Liver (tissue), 9 donors: ENCODE measurements around the gene PITPNC1. TPM values are rescaled to one million over a fixed set of nuclear protein-coding genes. Genes with fewer than 3 reads are reported as not detected.

Source experiments
- DNase-seq: peaks from one replicate; pipeline ENCODE4 v3.0.0-alpha.2; 2017; ENCODE audit warnings: low spot score
- H3K27ac ChIP-seq, 2 donors: one replicate each; pipeline ENCODE4 v1.7.0; 2013; ENCODE audit warnings: inconsistent platforms in 2 of 2, low read length in 2 of 2, control low read depth in 1 of 2, low read depth in 1 of 2, mild to moderate bottlenecking in 1 of 2
- H3K27me3 ChIP-seq, 4 donors: one replicate each; pipeline versions ENCODE4 v1.6.1 to v1.7.0; 2013; ENCODE audit warnings: low read length in 3 of 4, inconsistent platforms in 1 of 4, mild to moderate bottlenecking in 1 of 4, moderate library complexity in 1 of 4; ENCODE audit not compliant: control insufficient read depth in 4 of 4, insufficient read depth in 4 of 4
- H3K36me3 ChIP-seq, 4 donors: one replicate each; pipeline versions ENCODE4 v1.6.1 to v1.7.0; 2013; ENCODE audit warnings: low read length in 3 of 4, mild to moderate bottlenecking in 3 of 4, low read depth in 1 of 4, moderate library complexity in 1 of 4; ENCODE audit not compliant: control insufficient read depth in 4 of 4, insufficient read depth in 3 of 4
- H3K4me1 ChIP-seq, 4 donors: one replicate each; pipeline versions ENCODE4 v1.6.1 to v1.7.0; 2013; ENCODE audit warnings: low read length in 3 of 4, mild to moderate bottlenecking in 3 of 4, moderate library complexity in 1 of 4; ENCODE audit not compliant: control insufficient read depth in 4 of 4, insufficient read depth in 4 of 4
- H3K4me3 ChIP-seq, 3 donors: one replicate each; pipeline versions ENCODE4 v1.6.1 to v1.7.0; 2013; ENCODE audit warnings: low read length in 3 of 3, control low read depth in 1 of 3, low read depth in 1 of 3, mild to moderate bottlenecking in 1 of 3
- H3K9ac ChIP-seq, 2 donors: one replicate each; pipeline ENCODE4 v1.7.0; 2013; ENCODE audit warnings: low read length in 2 of 2, mild to moderate bottlenecking in 2 of 2, moderate library complexity in 2 of 2, control low read depth in 1 of 2, low read depth in 1 of 2
- H3K9me3 ChIP-seq, 4 donors: one replicate each; pipeline versions ENCODE4 v1.6.1 to v1.7.0; 2013; ENCODE audit warnings: low read length in 3 of 4; ENCODE audit not compliant: control insufficient read depth in 4 of 4
- CTCF ChIP-seq: fragments of 150-350 bp; IDR thresholded peaks from 2 replicates; pipeline ENCODE4 v1.5.1; 2017; ENCODE audit warnings: improper control_type of control experiment, low read depth, low read length; ENCODE audit not compliant: missing input control
- EGR1 ChIP-seq, 2 donors: IDR thresholded peaks; 2 replicates each; pipeline ENCODE4 v1.6.1; 2016 to 2018; ENCODE audit warnings: antibody characterized with exemption in 2 of 2, low read depth in 2 of 2
- FOXA1 ChIP-seq: IDR thresholded peaks from 2 replicates; pipeline ENCODE4 v1.6.1; 2016; ENCODE audit warnings: antibody characterized with exemption
- FOXA2 ChIP-seq: IDR thresholded peaks from 2 replicates; pipeline ENCODE4 v1.6.1; 2016; ENCODE audit warnings: antibody characterized with exemption
- GABPA ChIP-seq, 2 donors: IDR thresholded peaks in 1 of 2; conservative IDR thresholded peaks in 1 of 2; 2 replicates each; pipeline ENCODE4 v1.6.1; 2016; ENCODE audit warnings: antibody characterized with exemption in 2 of 2, mild to moderate bottlenecking in 1 of 2, moderate library complexity in 1 of 2
- HNF4A ChIP-seq, 2 donors: conservative IDR thresholded peaks; 2 replicates each; pipeline ENCODE4 v1.6.1; 2016; ENCODE audit warnings: antibody characterized with exemption in 2 of 2, mild to moderate bottlenecking in 2 of 2
- HNF4G ChIP-seq: IDR thresholded peaks from 2 replicates; pipeline ENCODE4 v1.6.1; 2016; ENCODE audit warnings: antibody characterized with exemption
- JUND ChIP-seq, 2 donors: IDR thresholded peaks; 2 replicates each; pipeline ENCODE4 v1.6.1; 2016; ENCODE audit warnings: antibody characterized with exemption in 2 of 2
- MAX ChIP-seq: IDR thresholded peaks from 2 replicates; pipeline ENCODE4 v1.6.1; 2016; ENCODE audit warnings: antibody characterized with exemption
- RAD21 ChIP-seq, 2 donors: IDR thresholded peaks; 2 replicates each; pipeline ENCODE4 v1.6.1; 2016; ENCODE audit warnings: antibody characterized with exemption in 2 of 2, mild to moderate bottlenecking in 2 of 2
- RXRA ChIP-seq, 2 donors: IDR thresholded peaks; 2 replicates each; pipeline ENCODE4 v1.6.1; 2017 to 2018; ENCODE audit warnings: antibody characterized with exemption in 2 of 2, mild to moderate bottlenecking in 1 of 2
- TAF1 ChIP-seq: conservative IDR thresholded peaks from 2 replicates; pipeline ENCODE4 v1.6.1; 2016; ENCODE audit warnings: antibody characterized with exemption, mild to moderate bottlenecking
- YY1 ChIP-seq: IDR thresholded peaks from 2 replicates; pipeline ENCODE4 v1.6.1; 2016; ENCODE audit warnings: antibody characterized with exemption, mild to moderate bottlenecking
- ZBTB33 ChIP-seq: IDR thresholded peaks from 2 replicates; pipeline ENCODE4 v1.6.1; 2016; ENCODE audit warnings: antibody characterized with exemption
- WGBS: extraction: QIAGEN DNeasy Blood & Tissue Kit; methylation state at CpG from one replicate; pipeline ENCODE4 v1.1.7; 2013; 5-methylcytosine and 5-hydroxymethylcytosine counted together
- polyA plus RNA-seq, 2 donors: library from polyadenylated mRNA; stranded (reverse) in 1 of 2; unstranded in 1 of 2; fragments of 200-250 nt in 1 of 2; fragments of >200 nt in 1 of 2; fragmentation: Nextera tagmentation in 1 of 2; extraction: Ambion mirVana in 1 of 2; gene quantifications; one replicate each; pipeline versions ENCODE4 v1.2.1 to v1.2.3, GENCODE V29; 2013 to 2015
- total RNA-seq, 2 donors: library from RNA; depleted of rRNA; stranded (reverse); fragments of >200 nt; gene quantifications; one replicate each; pipeline ENCODE4 v1.2.3, GENCODE V29; 2014
- donor health status: healthy.
- donor health status: healthy.
- donor health status: healthy.
- donor health status: healthy.
- donor health status: healthy.

The PITPNC1 gene
- total and polyA plus RNA-seq, 4 donors = 2.3 to 10.2 (median 5.7) TPM

- H3K27me3 ChIP-seq = no peaks in the 10 kb centered on the region
These were observed 288.9 kb downstream of the PITPNC1 start for GRCh38 chr17:67666028-67666427.

GRCh38 chr17:67666710-67667109, 289.6 kb downstream of the PITPNC1 start:
- TF ChIP-seq YY1 (no peak), HNF4A (conservative IDR thresholded peaks at IDR 0.05) (no peak), RAD21 (IDR thresholded peaks at IDR 0.05) (no peak), GABPA (IDR thresholded peaks at IDR 0.05 in 1 of 2, conservative IDR thresholded peaks at IDR 0.05 in 1 of 2) (no peak), JUND (IDR thresholded peaks at IDR 0.05) (no peak), HNF4G (no peak)
- Histone ChIP-seq H3K9me3 (no peaks in the 10 kb centered on the region), H3K4me3 (no peak overlapping the region), H3K4me1 (no peaks in the 10 kb centered on the region), H3K36me3 (peaks cover 0 to 2% (median under 1%) of the 10 kb centered on the region in 4 donors), H3K27me3 (no peaks in the 10 kb centered on the region), H3K9ac (no peak overlapping the region), H3K27ac (no peak overlapping the region)
- no peak for DNase-seq
- WGBS = 99% methylated on average over 2 of the region's 2 CpGs

More at GRCh38 chr17:67666028-67666427, 288.9 kb downstream of the PITPNC1 start:
- Histone ChIP-seq H3K4me1 (no peaks in the 10 kb centered on the region), H3K36me3 (no peaks in the 10 kb centered on the region), H3K9me3 (no peaks in the 10 kb centered on the region), H3K9ac (no peak overlapping the region), H3K27ac (no peak overlapping the region), H3K4me3 (no peak overlapping the region)
- TF ChIP-seq MAX (no peak), HNF4A (conservative IDR thresholded peaks at IDR 0.05) (no peak), CTCF (no peak), GABPA (IDR thresholded peaks at IDR 0.05 in 1 of 2, conservative IDR thresholded peaks at IDR 0.05 in 1 of 2) (no peak), YY1 (no peak)
- DNase-seq = no peak
- WGBS = 89% methylated on average over 4 of the region's 4 CpGs

- no peak for DNase-seq
- Histone ChIP-seq H3K4me3 (no peak overlapping the region), H3K27me3 (no peaks in the 10 kb centered on the region), H3K9me3 (no peaks in the 10 kb centered on the region), H3K9ac (no peak overlapping the region), H3K27ac (no peak overlapping the region), H3K36me3 (peaks cover 0 to 5% (median 3%) of the 10 kb centered on the region in 4 donors), H3K4me1 (no peaks in the 10 kb centered on the region)
- WGBS = 82% methylated on average over 3 of the region's 3 CpGs
- TF ChIP-seq HNF4A (conservative IDR thresholded peaks at IDR 0.05) = no peak
- TF ChIP-seq MAX = no peak
- TF ChIP-seq EGR1 (IDR thresholded peaks at IDR 0.05; ENCODE audit: low read depth in 2 of 2) = no peak
- TF ChIP-seq FOXA2 = no peak
- no peak for TF ChIP-seq YY1
- TF ChIP-seq RAD21 (IDR thresholded peaks at IDR 0.05) = no peak
- no peak for TF ChIP-seq RXRA (IDR thresholded peaks at IDR 0.05)
- TF ChIP-seq FOXA1 = no peak
- TF ChIP-seq TAF1 = no peak
- TF ChIP-seq ZBTB33 = no peak
- TF ChIP-seq JUND (IDR thresholded peaks at IDR 0.05) = no peak
- TF ChIP-seq HNF4G = no peak
- no peak for TF ChIP-seq CTCF
These were observed 294.4 kb downstream of the PITPNC1 start for GRCh38 chr17:67671493-67671892.
